ENCODE measurements around the gene PPM1E. TPM values are rescaled to one million over a fixed set of nuclear protein-coding genes. Genes with fewer than 3 reads are reported as not detected.

PPM1E gene
- total and polyA plus RNA-seq, 2 of the 4 experiments (the other 2 are of a cell fraction) = under 0.01 to 0.05 TPM

DNA sequence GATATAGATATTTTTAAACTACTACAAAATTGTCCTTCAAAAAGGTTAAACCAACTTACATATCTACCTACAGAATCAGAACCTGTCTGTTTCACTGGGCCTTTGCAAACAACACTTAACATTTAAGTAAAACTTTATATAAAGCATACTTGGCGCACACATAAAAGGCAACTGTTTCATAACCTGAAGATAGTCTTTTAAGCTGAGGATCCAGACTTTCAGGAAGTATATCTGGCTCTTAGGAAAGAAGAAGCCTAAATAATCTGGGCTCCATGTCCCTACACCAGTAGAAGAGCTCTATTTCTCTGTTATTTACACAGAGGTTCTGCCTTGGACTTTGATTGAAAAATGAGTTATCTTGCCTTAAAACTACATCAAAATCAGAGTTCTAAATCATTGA is 275.2 kb downstream of the PPM1E start:
- H2BK5ac ChIP-seq (ENCODE audit: low read depth, low read length, poor library complexity, severe bottlenecking) = no peak overlapping the region
- no peak overlapping the region for H3K4me2 ChIP-seq (ENCODE audit: low read depth, low read length)
- H3K9ac ChIP-seq (ENCODE audit: low read depth, low read length) = no peak overlapping the region
- TF ChIP-seq MAZ (IDR thresholded peaks at IDR 0.05; ENCODE audit: borderline replicate concordance, low read depth, low read length) = no peak
- TF ChIP-seq, protein P1, sequence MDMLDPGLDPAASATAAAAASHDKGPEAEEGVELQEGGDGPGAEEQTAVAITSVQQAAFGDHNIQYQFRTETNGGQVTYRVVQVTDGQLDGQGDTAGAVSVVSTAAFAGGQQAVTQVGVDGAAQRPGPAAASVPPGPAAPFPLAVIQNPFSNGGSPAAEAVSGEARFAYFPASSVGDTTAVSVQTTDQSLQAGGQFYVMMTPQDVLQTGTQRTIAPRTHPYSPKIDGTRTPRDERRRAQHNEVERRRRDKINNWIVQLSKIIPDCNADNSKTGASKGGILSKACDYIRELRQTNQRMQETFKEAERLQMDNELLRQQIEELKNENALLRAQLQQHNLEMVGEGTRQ (IDR thresholded peaks at IDR 0.05; ENCODE audit: low read depth, low read length) = no peak
- no peak for TF ChIP-seq RAD21 (IDR thresholded peaks at IDR 0.05; ENCODE audit: low read length)
- TF ChIP-seq POLR2A (IDR thresholded peaks at IDR 0.05; ENCODE audit: low read depth, low read length) = no peak
- TF ChIP-seq ELK1 (IDR thresholded peaks at IDR 0.05; ENCODE audit: borderline replicate concordance, low read depth, low read length) = no peak
- CTCF ChIA-PET = no interaction called here
- ATAC-seq (ENCODE audit: low read depth) (no peak), DNase-seq (no peak)
- no peak overlapping the region for H3K4me3 ChIP-seq (ENCODE audit: insufficient read depth, low read depth, low read length)
- H2BK15ac ChIP-seq (ENCODE audit: low read depth, low read length) = no peak overlapping the region
- H3K9me1 ChIP-seq (ENCODE audit: insufficient read depth, low read length) = no peaks in the 10 kb centered on the region
- peaks cover 2% of the 10 kb centered on the region; the same call in 1 of the 2 replicates for H3K4me1 ChIP-seq (ENCODE audit: control insufficient read depth, insufficient read depth, low read length)
- no peak overlapping the region for H3K18ac ChIP-seq (ENCODE audit: low read depth, low read length)
- H2BK120ac ChIP-seq (ENCODE audit: low read depth, low read length) = no peak overlapping the region
- no peak overlapping the region for H4K91ac ChIP-seq (ENCODE audit: insufficient read depth, low read depth, low read length)
- no peak overlapping the region for H3K27ac ChIP-seq (ENCODE audit: insufficient read depth, low read length)
- H4K5ac ChIP-seq (ENCODE audit: low read depth, low read length) = no peak overlapping the region
- H4K20me1 ChIP-seq (ENCODE audit: insufficient read depth, low read length) = no peaks in the 10 kb centered on the region
- no peak overlapping the region for H4K8ac ChIP-seq (ENCODE audit: low read depth in 2 of 2, low read length in 2 of 2)
- POLR2A ChIA-PET (ENCODE audit: unreplicated experiment) = no interaction called here
- no peak overlapping the region for H2BK20ac ChIP-seq (ENCODE audit: low read depth, low read length)
- in situ Hi-C loops (cut with MboI; ENCODE audit: low sequenced_read_pairs) (no loop called here), dilution Hi-C loops (cut with HindIII; ENCODE audit: low sequenced_read_pairs, unreplicated experiment) (no loop called here), intact Hi-C loops (cut with micrococcal nuclease) (no loop called here)
- no TSS peak for BruUV-seq (replicated peaks)
- H3K27me3 ChIP-seq (ENCODE audit: control insufficient read depth, insufficient read depth, low read length) = no peaks in the 10 kb centered on the region
- no peaks in the 10 kb centered on the region for H3K9me3 ChIP-seq (ENCODE audit: control insufficient read depth, insufficient read depth, low read length)
- H3K36me3 ChIP-seq (ENCODE audit: control insufficient read depth, insufficient read depth, low read length) = peaks cover 4% of the 10 kb centered on the region
- no peak overlapping the region for H3K56ac ChIP-seq (ENCODE audit: extremely low read depth, insufficient read depth, low read length)
- H3K23ac ChIP-seq (ENCODE audit: low read depth, low read length) = no peak overlapping the region
- no peak overlapping the region for H2AFZ ChIP-seq (replicated peaks; ENCODE audit: low read length, poor library complexity)
- no peak overlapping the region for H2AK5ac ChIP-seq (ENCODE audit: low read depth, low read length)
- no peak overlapping the region for H3K14ac ChIP-seq (replicated peaks; ENCODE audit: low read depth, low read length)
- H2AK9ac ChIP-seq (replicated peaks; ENCODE audit: low read depth, low read length, poor library complexity) = no peak overlapping the region
- WGBS, 2 experiments (ENCODE audit: extremely low coverage in 2 of 2, insufficient read length in 1 of 2) = no CpG with 5 or more reads among the region's 1 CpG
- H3K79me1 ChIP-seq (ENCODE audit: low read depth in 1 of 2, low read length in 2 of 2) = no peaks in the 10 kb centered on the region; a peak in 1 of 4 replicates
- H3K4ac ChIP-seq (ENCODE audit: low read depth, low read length) = no peak overlapping the region

Small RNAs within 50 kb of the gene (microRNA-seq; reads per million reads assigned to microRNA genes)
- gene AC025521.1 (ENCODE audit: insufficient read depth, insufficient read length) = not detected
- not detected for gene RF00017 (ENCODE audit: insufficient read depth, insufficient read length)
- gene RNU6-518P (ENCODE audit: insufficient read depth, insufficient read length) = not detected

Small RNAs within 50 kb of the gene (small RNA-seq; reads per million reads assigned to genes)
- gene AC025521.1 = 0 reads per million in 5 experiments
- 0 reads per million in 5 experiments for gene RF00017
- 0 reads per million in 5 experiments for gene RNU6-518P

Other genes starting within 250 kb of the PPM1E start
- 42.5 and 60.0 TPM in 2 replicates for gene MTMR4, start 241.2 kb upstream of the PPM1E start, total RNA-seq (2012; rRNA removed)
- 13.2 and 15.0 TPM in 2 replicates for gene MTMR4, start 241.2 kb upstream of the PPM1E start, polyA plus RNA-seq (2012; rRNA removed)
- not detected in 2 replicates for gene TEX14, start 63.8 kb upstream of the PPM1E start, total RNA-seq (2012; rRNA removed)
- not detected in 2 replicates for gene TEX14, start 63.8 kb upstream of the PPM1E start, polyA plus RNA-seq (2012; rRNA removed)
- 21.1 and 28.6 TPM in 2 replicates for gene RAD51C, start 63.3 kb upstream of the PPM1E start, total RNA-seq (2012; rRNA removed)
- 21.4 and 28.3 TPM in 2 replicates for gene RAD51C, start 63.3 kb upstream of the PPM1E start, polyA plus RNA-seq (2012; rRNA removed)

Data from IMR-90 (cell line).